ENCODE data around the gene TMOD2. TPM values are rescaled to one million over a fixed set of nuclear protein-coding genes. Genes with fewer than 3 reads are reported as not detected.

The TMOD2 gene
- total RNA-seq, 1 experiment from 2014 or later: 3.6 TPM

- Mint-ChIP-seq H3K27ac (no peak overlapping the region), H3K36me3 (no peaks in the 10 kb centered on the region), H3K4me1 (peaks cover 4% of the 10 kb centered on the region; the same call in 1 of the 2 replicates), H3K9me3 (no peaks in the 10 kb centered on the region), H3K4me3 (no peak overlapping the region), H3K27me3 (ENCODE audit: low read depth) (no peaks in the 10 kb centered on the region)
- no peak for ATAC-seq
- CTCF ChIA-PET: no interaction called here
- TF ChIP-seq TP53 (CRISPR knock-in tag; IDR thresholded peaks at IDR 0.05) (no peak), ZNF121 (CRISPR knock-in tag; IDR thresholded peaks at IDR 0.05) (no peak), CTCF (IDR thresholded peaks at IDR 0.05) (no peak), STAT6 (CRISPR knock-in tag; conservative IDR thresholded peaks at IDR 0.05; ENCODE audit: low read depth) (no peak), MAX (CRISPR knock-in tag; IDR thresholded peaks at IDR 0.05) (no peak), E2F1 (CRISPR knock-in tag; IDR thresholded peaks at IDR 0.05) (no peak), ZBTB21 (CRISPR knock-in tag; IDR thresholded peaks at IDR 0.05; ENCODE audit: borderline replicate concordance) (no peak), JAZF1 (CRISPR knock-in tag; IDR thresholded peaks at IDR 0.05) (no peak)
- no peak for DNase-seq (ENCODE audit: low spot score)
- POLR2A ChIA-PET: no interaction called here
These were observed 19.5 kb downstream of the TMOD2 start for GRCh38 chr15:51770902-51771301.

- Mint-ChIP-seq H3K36me3 (no peaks in the 10 kb centered on the region), H3K9me3 (no peaks in the 10 kb centered on the region), H3K4me1 (peaks cover 7% of the 10 kb centered on the region; the same call in 1 of the 2 replicates), H3K27me3 (ENCODE audit: low read depth) (no peaks in the 10 kb centered on the region), H3K4me3 (no peak overlapping the region), H3K27ac (no peak overlapping the region)
- ChIA-PET CTCF (no interaction called here), POLR2A (no interaction called here)
- no peak for DNase-seq (ENCODE audit: low spot score)
- ATAC-seq: no peak
- TF ChIP-seq NFE2L1 (CRISPR knock-in tag; IDR thresholded peaks at IDR 0.05): no peak
- TF ChIP-seq MXD4 (CRISPR knock-in tag; IDR thresholded peaks at IDR 0.05; ENCODE audit: borderline replicate concordance): no peak
- TF ChIP-seq ATF2 (CRISPR knock-in tag; IDR thresholded peaks at IDR 0.05; ENCODE audit: borderline replicate concordance, low read depth): no peak
- TF ChIP-seq CTCF (IDR thresholded peaks at IDR 0.05): no peak
- TF ChIP-seq FOXK1 (CRISPR knock-in tag; IDR thresholded peaks at IDR 0.05): no peak
- TF ChIP-seq SMAD3 (CRISPR knock-in tag; IDR thresholded peaks at IDR 0.05; ENCODE audit: borderline replicate concordance): no peak
- TF ChIP-seq ZNF138 (CRISPR knock-in tag; conservative IDR thresholded peaks at IDR 0.05): no peak
- TF ChIP-seq ARID4B (CRISPR knock-in tag; IDR thresholded peaks at IDR 0.05; ENCODE audit: borderline replicate concordance): no peak
- TF ChIP-seq AR (CRISPR knock-in tag; IDR thresholded peaks at IDR 0.05): no peak
- TF ChIP-seq GRHL2 (CRISPR knock-in tag; IDR thresholded peaks at IDR 0.05; ENCODE audit: insufficient replicate concordance, severe bottlenecking): no peak
These were observed 20.4 kb downstream of the TMOD2 start for GRCh38 chr15:51771773-51772172.
